ENCODE data around the gene TDG.

The TDG gene

GRCh38 chr12:103973909-103974308, 8.2 kb downstream of the TDG start:
- H3K9me3 ChIP-seq (ENCODE audit: low read length) = no peaks in the 10 kb centered on the region
- no peak overlapping the region for H3K4me2 ChIP-seq (ENCODE audit: low read length)
- H3F3A ChIP-seq (ENCODE audit: insufficient read depth, low read length) = no peaks in the 10 kb centered on the region
- H3K4me1 ChIP-seq (ENCODE audit: insufficient read depth, low read length, severe bottlenecking) = no peaks in the 10 kb centered on the region
- H4K20me1 ChIP-seq (ENCODE audit: insufficient read depth, low read length) = no peaks in the 10 kb centered on the region
- H3K9ac ChIP-seq (ENCODE audit: low read length) = no peak overlapping the region
- H3K36me3 ChIP-seq (ENCODE audit: insufficient read depth, low read length) = 0 out of 2 replicates have a peak, but pooled peaks cover 5% of the 10 kb centered on the region
- H2AFZ ChIP-seq (ENCODE audit: low read length) = no peak overlapping the region
- no peaks in the 10 kb centered on the region for H3K9me2 ChIP-seq (ENCODE audit: low read depth, low read length)
- H3K27ac ChIP-seq (ENCODE audit: low read depth, low read length, poor library complexity, severe bottlenecking) = no peak overlapping the region
- H3K27me3 ChIP-seq (ENCODE audit: insufficient read depth, low read length) = no peaks in the 10 kb centered on the region
- no peak for TF ChIP-seq EZH2 (IDR thresholded peaks at IDR 0.05; ENCODE audit: borderline replicate concordance, low read length)
- TF ChIP-seq CTCF (IDR thresholded peaks at IDR 0.05; ENCODE audit: low read length) = no peak
- H3K79me2 ChIP-seq (ENCODE audit: insufficient read depth, low read length) = peaks cover 39% of the 10 kb centered on the region
- no peak overlapping the region for H3K4me3 ChIP-seq (ENCODE audit: low read depth, low read length, poor library complexity, severe bottlenecking)

GRCh38 chr12:103975368-103975767, 9.7 kb downstream of the TDG start:
- peaks cover 13% of the 10 kb centered on the region for H3K36me3 ChIP-seq (ENCODE audit: insufficient read depth, low read length)
- no peak overlapping the region for H2AFZ ChIP-seq (ENCODE audit: low read length)
- no peak overlapping the region for H3K4me2 ChIP-seq (ENCODE audit: low read length)
- H3K4me3 ChIP-seq (ENCODE audit: low read depth, low read length, poor library complexity, severe bottlenecking) = no peak overlapping the region
- H3F3A ChIP-seq (ENCODE audit: insufficient read depth, low read length) = no peaks in the 10 kb centered on the region
- no peaks in the 10 kb centered on the region for H3K9me2 ChIP-seq (ENCODE audit: low read depth, low read length)
- H4K20me1 ChIP-seq (ENCODE audit: insufficient read depth, low read length) = no peaks in the 10 kb centered on the region
- no peak overlapping the region for H3K27ac ChIP-seq (ENCODE audit: low read depth, low read length, poor library complexity, severe bottlenecking)
- peaks cover 24% of the 10 kb centered on the region for H3K79me2 ChIP-seq (ENCODE audit: insufficient read depth, low read length)
- no peaks in the 10 kb centered on the region for H3K4me1 ChIP-seq (ENCODE audit: insufficient read depth, low read length, severe bottlenecking)
- no peak overlapping the region for H3K9ac ChIP-seq (ENCODE audit: low read length)
- TF ChIP-seq CTCF (IDR thresholded peaks at IDR 0.05; ENCODE audit: low read length) (no peak), EZH2 (IDR thresholded peaks at IDR 0.05; ENCODE audit: borderline replicate concordance, low read length) (no peak)
- no peaks in the 10 kb centered on the region for H3K27me3 ChIP-seq (ENCODE audit: insufficient read depth, low read length)
- H3K9me3 ChIP-seq (ENCODE audit: low read length) = no peaks in the 10 kb centered on the region

GRCh38 chr12:103978384-103978982, 12.8 kb downstream of the TDG start:
- H3K79me2 ChIP-seq (ENCODE audit: insufficient read depth, low read length) = peaks cover 8% of the 10 kb centered on the region; the same call in 1 of the 2 replicates
- no peaks in the 10 kb centered on the region for H3K27me3 ChIP-seq (ENCODE audit: insufficient read depth, low read length)
- TF ChIP-seq CTCF (IDR thresholded peaks at IDR 0.05; ENCODE audit: low read length) (no peak), EZH2 (IDR thresholded peaks at IDR 0.05; ENCODE audit: borderline replicate concordance, low read length) (no peak)
- no peaks in the 10 kb centered on the region for H3F3A ChIP-seq (ENCODE audit: insufficient read depth, low read length)
- H3K36me3 ChIP-seq (ENCODE audit: insufficient read depth, low read length) = peaks cover 26% of the 10 kb centered on the region
- H3K4me3 ChIP-seq (ENCODE audit: low read depth, low read length, poor library complexity, severe bottlenecking) = no peak overlapping the region
- no peaks in the 10 kb centered on the region for H3K9me3 ChIP-seq (ENCODE audit: low read length)
- H3K27ac ChIP-seq (ENCODE audit: low read depth, low read length, poor library complexity, severe bottlenecking) = no peak overlapping the region
- no peak overlapping the region for H2AFZ ChIP-seq (ENCODE audit: low read length)
- no peak overlapping the region for H3K4me2 ChIP-seq (ENCODE audit: low read length)
- no peak overlapping the region for H3K9ac ChIP-seq (ENCODE audit: low read length)
- H4K20me1 ChIP-seq (ENCODE audit: insufficient read depth, low read length) = no peaks in the 10 kb centered on the region
- no peaks in the 10 kb centered on the region for H3K4me1 ChIP-seq (ENCODE audit: insufficient read depth, low read length, severe bottlenecking)
- no peaks in the 10 kb centered on the region for H3K9me2 ChIP-seq (ENCODE audit: low read depth, low read length)
